ENCODE measurements around the gene ITPKA.

- TF ChIP-seq, protein P1, sequence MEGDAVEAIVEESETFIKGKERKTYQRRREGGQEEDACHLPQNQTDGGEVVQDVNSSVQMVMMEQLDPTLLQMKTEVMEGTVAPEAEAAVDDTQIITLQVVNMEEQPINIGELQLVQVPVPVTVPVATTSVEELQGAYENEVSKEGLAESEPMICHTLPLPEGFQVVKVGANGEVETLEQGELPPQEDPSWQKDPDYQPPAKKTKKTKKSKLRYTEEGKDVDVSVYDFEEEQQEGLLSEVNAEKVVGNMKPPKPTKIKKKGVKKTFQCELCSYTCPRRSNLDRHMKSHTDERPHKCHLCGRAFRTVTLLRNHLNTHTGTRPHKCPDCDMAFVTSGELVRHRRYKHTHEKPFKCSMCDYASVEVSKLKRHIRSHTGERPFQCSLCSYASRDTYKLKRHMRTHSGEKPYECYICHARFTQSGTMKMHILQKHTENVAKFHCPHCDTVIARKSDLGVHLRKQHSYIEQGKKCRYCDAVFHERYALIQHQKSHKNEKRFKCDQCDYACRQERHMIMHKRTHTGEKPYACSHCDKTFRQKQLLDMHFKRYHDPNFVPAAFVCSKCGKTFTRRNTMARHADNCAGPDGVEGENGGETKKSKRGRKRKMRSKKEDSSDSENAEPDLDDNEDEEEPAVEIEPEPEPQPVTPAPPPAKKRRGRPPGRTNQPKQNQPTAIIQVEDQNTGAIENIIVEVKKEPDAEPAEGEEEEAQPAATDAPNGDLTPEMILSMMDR (IDR thresholded peaks at IDR 0.05): no peak
- no peak for TF ChIP-seq POLR2AphosphoS5 (IDR thresholded peaks at IDR 0.05)
Observed at GRCh38 chr15:41501191-41501917, 7.7 kb downstream of the ITPKA start.

All from breast epithelium (tissue), 3 donors.